Ascending aorta (tissue), 2 donors: ENCODE measurements around the gene CD1D. TPM values are rescaled to one million over a fixed set of nuclear protein-coding genes. Genes with fewer than 3 reads are reported as not detected.
"Not testable (repeated sequence)": the region's sequence is repeated elsewhere in the genome, so short reads cannot be mapped to it uniquely, and the experiment has no call there.

Experiments used
- DNase-seq, 2 donors: peaks; one replicate each; pipeline ENCODE4 v3.0.0-alpha.2; 2019; ENCODE audit warnings: low spot score in 2 of 2
- H3K27ac ChIP-seq, 2 donors: fragments of 200-600 bp; sonication (generic); one replicate each; pipeline ENCODE4 v1.5.1; 2016 to 2017; ENCODE audit warnings: mild to moderate bottlenecking in 1 of 2
- H3K27me3 ChIP-seq: fragments of 200-600 bp; sonication (generic); one replicate; pipeline ENCODE4 v1.5.1; 2017
- H3K36me3 ChIP-seq, 2 donors: fragments of 200-600 bp; sonication (generic); one replicate each; pipeline ENCODE4 v1.5.1; 2016
- H3K4me1 ChIP-seq, 2 donors: fragments of 200-600 bp; sonication (generic); one replicate each; pipeline ENCODE4 v1.5.1; 2016 to 2017; ENCODE audit warnings: mild to moderate bottlenecking in 1 of 2
- H3K4me3 ChIP-seq, 2 donors: fragments of 200-600 bp; sonication (generic); one replicate each; pipeline ENCODE4 v1.5.1; 2016 to 2017; ENCODE audit warnings: mild to moderate bottlenecking in 1 of 2
- H3K9me3 ChIP-seq, 2 donors: fragments of 200-600 bp; sonication (generic); one replicate each; pipeline ENCODE4 v1.5.1; 2016
- intact Hi-C: fragments of 100-400 bp; cut with DNase I; formaldehyde crosslinking; loops from one replicate; pipeline ENCODE4 v1.15.1; 2023
- total RNA-seq: library from RNA; depleted of rRNA; stranded (reverse); fragments of >200 nt; gene quantifications from one replicate; pipeline ENCODE4 v1.1.0, GENCODE V29; 2016
- TF ChIP-seq, protein P1 (sequence below), 3 experiments: fragments of 200-600 bp in 2 of 3; fragments of 450-650 bp in 1 of 3; sonication (generic) in 2 of 3; IDR thresholded peaks; one replicate each; pipeline ENCODE4 v1.5.1; 2016 to 2019; ENCODE audit warnings: antibody characterized with exemption in 3 of 3, mild to moderate bottlenecking in 1 of 3, moderate library complexity in 1 of 3

CD1D gene
- total RNA-seq, 1 donor from 2014 or later = not detected

DNA sequence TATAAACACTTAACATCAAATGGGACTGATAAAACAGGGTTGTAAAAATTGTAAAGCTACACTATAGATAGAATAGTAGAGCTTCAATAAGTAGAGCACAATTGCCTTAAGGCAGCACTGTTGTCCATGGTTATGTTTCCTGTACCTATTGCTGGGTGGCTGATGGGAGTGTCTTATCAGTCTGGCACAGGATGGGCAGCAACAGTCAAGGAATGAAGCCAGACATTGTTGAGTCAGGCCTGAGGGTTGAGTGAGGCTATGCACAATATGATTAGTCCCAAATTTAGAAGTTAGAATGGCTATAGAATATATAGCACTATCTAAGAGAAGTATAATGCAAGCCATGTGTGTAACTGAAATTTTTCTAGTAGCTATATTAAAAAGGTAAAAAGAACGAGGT, 25.0 kb upstream of the CD1D start:
- intact Hi-C loops = no loop called here
- Histone ChIP-seq H3K4me1 (no peaks in the 10 kb centered on the region), H3K9me3 (no peaks in the 10 kb centered on the region), H3K27me3 (no peaks in the 10 kb centered on the region), H3K27ac (no peak overlapping the region), H3K36me3 (no peaks in the 10 kb centered on the region), H3K4me3 (no peak overlapping the region)
- TF ChIP-seq, protein P1, sequence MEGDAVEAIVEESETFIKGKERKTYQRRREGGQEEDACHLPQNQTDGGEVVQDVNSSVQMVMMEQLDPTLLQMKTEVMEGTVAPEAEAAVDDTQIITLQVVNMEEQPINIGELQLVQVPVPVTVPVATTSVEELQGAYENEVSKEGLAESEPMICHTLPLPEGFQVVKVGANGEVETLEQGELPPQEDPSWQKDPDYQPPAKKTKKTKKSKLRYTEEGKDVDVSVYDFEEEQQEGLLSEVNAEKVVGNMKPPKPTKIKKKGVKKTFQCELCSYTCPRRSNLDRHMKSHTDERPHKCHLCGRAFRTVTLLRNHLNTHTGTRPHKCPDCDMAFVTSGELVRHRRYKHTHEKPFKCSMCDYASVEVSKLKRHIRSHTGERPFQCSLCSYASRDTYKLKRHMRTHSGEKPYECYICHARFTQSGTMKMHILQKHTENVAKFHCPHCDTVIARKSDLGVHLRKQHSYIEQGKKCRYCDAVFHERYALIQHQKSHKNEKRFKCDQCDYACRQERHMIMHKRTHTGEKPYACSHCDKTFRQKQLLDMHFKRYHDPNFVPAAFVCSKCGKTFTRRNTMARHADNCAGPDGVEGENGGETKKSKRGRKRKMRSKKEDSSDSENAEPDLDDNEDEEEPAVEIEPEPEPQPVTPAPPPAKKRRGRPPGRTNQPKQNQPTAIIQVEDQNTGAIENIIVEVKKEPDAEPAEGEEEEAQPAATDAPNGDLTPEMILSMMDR (IDR thresholded peaks at IDR 0.05) = no peak
- DNase-seq = no peak

DNA sequence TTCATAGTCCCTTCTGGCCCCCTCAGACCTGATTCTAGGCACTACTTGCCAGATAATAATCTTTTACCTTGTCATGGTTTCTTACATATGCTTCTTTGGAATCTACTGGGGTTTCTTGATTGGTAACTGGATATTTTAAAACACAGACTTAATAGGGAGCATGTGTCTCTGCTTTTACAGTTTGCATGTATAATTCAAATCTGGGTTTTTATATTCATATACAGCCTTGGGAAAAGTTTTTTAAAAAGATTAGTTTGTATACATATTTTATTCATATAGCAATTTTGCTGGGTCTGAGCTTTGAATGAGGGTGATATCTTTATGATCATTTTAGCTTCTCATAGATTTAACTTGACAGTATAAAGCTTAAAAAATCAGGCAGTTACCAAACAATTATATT, 21.1 kb upstream of the CD1D start:
- intact Hi-C loops = no loop called here
- Histone ChIP-seq H3K4me1 (no peaks in the 10 kb centered on the region), H3K9me3 (no peaks in the 10 kb centered on the region), H3K27ac (no peak overlapping the region), H3K36me3 (no peaks in the 10 kb centered on the region), H3K4me3 (no peak overlapping the region), H3K27me3 (no peaks in the 10 kb centered on the region)
- TF ChIP-seq, protein P1 (IDR thresholded peaks at IDR 0.05) = no peak
- DNase-seq = no peak

DNA sequence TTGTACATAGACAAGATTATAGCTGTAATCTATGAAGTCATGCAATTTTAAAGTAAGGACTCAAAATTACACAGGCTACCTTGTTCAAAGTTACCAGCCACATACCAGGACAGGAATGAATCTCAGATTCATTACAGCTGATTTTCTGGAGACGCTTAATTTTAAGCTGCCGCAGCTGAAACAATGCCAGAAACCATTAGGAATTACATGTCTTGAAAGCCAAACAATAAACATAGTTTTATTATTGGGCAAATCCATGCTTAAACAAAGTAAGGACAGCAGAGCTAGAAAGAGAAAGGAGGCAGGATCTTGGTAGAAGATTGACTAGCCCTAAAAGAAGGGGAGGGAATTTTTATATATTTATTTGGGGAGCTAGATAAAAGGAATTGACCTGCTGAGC, 19.2 kb upstream of the CD1D start:
- intact Hi-C loops = no loop called here
- Histone ChIP-seq H3K4me3 (no peak overlapping the region), H3K9me3 (no peaks in the 10 kb centered on the region), H3K27ac (no peak overlapping the region), H3K4me1 (no peaks in the 10 kb centered on the region), H3K27me3 (no peaks in the 10 kb centered on the region), H3K36me3 (no peaks in the 10 kb centered on the region)
- no peak for DNase-seq
- TF ChIP-seq, protein P1 (IDR thresholded peaks at IDR 0.05) = no peak

DNA sequence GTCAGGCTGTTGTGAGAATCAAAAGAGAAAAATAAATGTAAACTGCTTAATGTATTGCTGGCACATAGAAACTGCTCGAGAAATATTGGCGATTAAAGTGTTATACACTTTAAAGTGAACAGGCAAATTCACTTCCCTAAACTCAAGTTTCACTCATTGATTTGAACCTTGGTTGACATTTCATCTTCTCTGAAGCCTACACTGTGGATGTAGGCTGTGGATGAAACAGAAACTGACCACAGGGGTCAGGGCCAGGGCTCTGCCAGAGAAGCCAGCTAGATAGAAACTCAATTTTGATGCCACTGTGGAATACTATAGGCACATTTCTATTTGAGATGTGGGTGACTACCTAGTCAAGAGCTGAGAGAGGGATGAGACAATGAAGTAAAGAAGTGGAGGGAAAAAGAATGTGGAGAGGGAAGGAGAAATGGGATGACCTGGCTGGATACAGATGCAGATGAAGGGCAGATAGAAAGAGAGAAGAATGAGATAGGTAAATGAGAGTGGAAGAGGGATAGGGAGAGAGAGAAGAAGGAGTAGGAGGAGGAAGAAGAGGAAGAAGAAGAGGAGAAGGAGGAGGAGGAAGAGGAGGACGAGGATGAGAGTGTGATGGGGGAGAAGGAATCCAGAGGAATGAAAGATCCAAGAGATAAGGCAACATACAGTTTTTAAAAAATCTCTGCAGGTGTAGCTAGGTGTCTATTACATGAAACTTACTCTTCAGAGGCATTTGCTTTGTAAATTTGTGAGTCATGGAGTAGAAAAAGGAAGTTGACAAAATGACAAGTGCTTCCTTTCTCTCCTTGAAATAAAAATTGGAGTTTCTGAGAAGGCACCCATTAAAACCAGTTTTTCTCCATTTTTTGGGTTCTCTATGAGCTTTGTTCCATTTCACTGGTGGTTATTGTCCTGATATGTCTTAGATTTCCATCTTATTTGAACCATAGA, 17.4 kb upstream of the CD1D start:
- H3K4me1 ChIP-seq = no peaks in the 10 kb centered on the region
- TF ChIP-seq, protein P1 (IDR thresholded peaks at IDR 0.05) = no peak
- H3K27me3 ChIP-seq = no peaks in the 10 kb centered on the region
- intact Hi-C loops = no loop called here
- no peaks in the 10 kb centered on the region for H3K9me3 ChIP-seq
- no peak overlapping the region for H3K4me3 ChIP-seq
- no peaks in the 10 kb centered on the region for H3K36me3 ChIP-seq
- H3K27ac ChIP-seq = no peak overlapping the region
- no peak for DNase-seq

DNA sequence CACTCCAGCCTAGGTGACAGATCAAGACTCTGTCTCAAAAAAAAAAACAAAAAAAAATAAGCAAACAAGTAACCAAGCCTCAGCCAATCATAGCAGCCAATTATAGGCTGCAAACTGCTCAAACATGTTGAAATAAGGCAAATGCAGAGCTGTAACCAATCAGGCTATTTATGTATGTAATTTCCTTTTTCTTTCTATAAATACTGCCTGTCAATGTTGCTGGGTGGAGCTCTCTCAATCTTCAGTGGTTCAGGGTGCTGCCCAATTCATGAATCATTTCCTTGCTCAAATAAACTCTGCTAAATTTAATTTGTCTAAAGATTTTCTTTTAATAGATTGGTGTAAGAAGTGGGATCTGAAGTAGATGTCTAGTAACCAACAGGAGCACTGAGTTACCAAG, 11.6 kb upstream of the CD1D start:
- Histone ChIP-seq H3K27me3 (no peaks in the 10 kb centered on the region), H3K9me3 (no peaks in the 10 kb centered on the region), H3K4me3 (no peak overlapping the region), H3K4me1 (no peaks in the 10 kb centered on the region), H3K27ac (no peak overlapping the region), H3K36me3 (no peaks in the 10 kb centered on the region)
- no peak for DNase-seq
- intact Hi-C loops = no loop called here
- TF ChIP-seq, protein P1 (IDR thresholded peaks at IDR 0.05) = no peak

DNA sequence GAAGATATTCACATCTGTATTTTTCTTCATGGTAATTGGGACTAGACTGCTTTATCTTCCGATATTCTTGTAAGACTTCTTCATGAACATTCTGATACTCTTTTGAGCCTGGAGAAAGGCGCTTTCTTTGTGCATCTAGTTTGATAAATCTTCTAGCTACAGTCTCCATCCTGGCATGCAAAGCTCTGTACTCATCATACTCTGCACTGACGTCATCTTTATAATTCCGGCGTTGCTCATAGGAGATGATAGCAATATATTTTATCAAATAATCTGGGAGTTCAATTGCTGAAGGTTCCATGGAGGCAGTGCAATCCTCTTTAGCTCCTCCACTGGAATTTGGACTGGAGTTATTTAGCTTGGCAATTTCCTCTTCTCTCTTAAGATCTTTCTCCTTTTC, 4.8 kb upstream of the CD1D start:
- H3K9me3 ChIP-seq, H3K4me3 ChIP-seq, DNase-seq, H3K27me3 ChIP-seq, H3K36me3 ChIP-seq, H3K4me1 ChIP-seq, H3K27ac ChIP-seq: not testable (repeated sequence)
- intact Hi-C loops = loop anchor here (2.0 to 10.0 kb wide), 2 partner anchors 25 to 1749 kb away; partner anchors contain the start of gene TAGLN2
